HL-60 (cell line): Measurements from ENCODE around the gene FMNL2.

ENCODE experiments used
- GABPA ChIP-seq: IDR thresholded peaks from 2 replicates; pipeline ENCODE4 v1.6.1; 2012; ENCODE audit warnings: low read depth
- POLR2AphosphoS5 ChIP-seq: IDR thresholded peaks from 2 replicates; pipeline ENCODE4 v1.6.1; 2012; ENCODE audit warnings: low read depth
- SPI1 ChIP-seq: IDR thresholded peaks from 2 replicates; pipeline ENCODE4 v1.6.1; 2012; ENCODE audit warnings: low read depth, mild to moderate bottlenecking, borderline replicate concordance
- TF ChIP-seq, protein P1 (sequence below): IDR thresholded peaks from 2 replicates; pipeline ENCODE4 v1.6.1; 2012; ENCODE audit warnings: low read depth; ENCODE audit not compliant: insufficient replicate concordance

DNA sequence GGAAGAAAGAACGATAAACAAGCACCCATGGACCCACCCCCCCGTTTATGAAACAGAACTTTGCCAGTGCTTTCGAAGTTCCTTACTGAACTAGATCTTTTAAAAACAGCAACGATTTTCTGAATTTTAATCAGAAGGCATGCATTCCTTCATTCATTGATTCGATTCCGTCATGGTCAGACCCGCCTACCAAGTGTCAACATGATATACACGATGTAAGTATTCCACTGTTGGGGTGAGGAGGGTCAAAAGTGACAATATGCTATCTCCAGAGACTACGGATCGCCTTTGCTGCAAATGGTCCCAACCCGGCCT lies 316 bp upstream of the FMNL2 start:
- TF ChIP-seq, protein P1, sequence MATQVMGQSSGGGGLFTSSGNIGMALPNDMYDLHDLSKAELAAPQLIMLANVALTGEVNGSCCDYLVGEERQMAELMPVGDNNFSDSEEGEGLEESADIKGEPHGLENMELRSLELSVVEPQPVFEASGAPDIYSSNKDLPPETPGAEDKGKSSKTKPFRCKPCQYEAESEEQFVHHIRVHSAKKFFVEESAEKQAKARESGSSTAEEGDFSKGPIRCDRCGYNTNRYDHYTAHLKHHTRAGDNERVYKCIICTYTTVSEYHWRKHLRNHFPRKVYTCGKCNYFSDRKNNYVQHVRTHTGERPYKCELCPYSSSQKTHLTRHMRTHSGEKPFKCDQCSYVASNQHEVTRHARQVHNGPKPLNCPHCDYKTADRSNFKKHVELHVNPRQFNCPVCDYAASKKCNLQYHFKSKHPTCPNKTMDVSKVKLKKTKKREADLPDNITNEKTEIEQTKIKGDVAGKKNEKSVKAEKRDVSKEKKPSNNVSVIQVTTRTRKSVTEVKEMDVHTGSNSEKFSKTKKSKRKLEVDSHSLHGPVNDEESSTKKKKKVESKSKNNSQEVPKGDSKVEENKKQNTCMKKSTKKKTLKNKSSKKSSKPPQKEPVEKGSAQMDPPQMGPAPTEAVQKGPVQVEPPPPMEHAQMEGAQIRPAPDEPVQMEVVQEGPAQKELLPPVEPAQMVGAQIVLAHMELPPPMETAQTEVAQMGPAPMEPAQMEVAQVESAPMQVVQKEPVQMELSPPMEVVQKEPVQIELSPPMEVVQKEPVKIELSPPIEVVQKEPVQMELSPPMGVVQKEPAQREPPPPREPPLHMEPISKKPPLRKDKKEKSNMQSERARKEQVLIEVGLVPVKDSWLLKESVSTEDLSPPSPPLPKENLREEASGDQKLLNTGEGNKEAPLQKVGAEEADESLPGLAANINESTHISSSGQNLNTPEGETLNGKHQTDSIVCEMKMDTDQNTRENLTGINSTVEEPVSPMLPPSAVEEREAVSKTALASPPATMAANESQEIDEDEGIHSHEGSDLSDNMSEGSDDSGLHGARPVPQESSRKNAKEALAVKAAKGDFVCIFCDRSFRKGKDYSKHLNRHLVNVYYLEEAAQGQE: no peak
- TF ChIP-seq POLR2AphosphoS5 (no peak), SPI1 (no peak), GABPA (no peak)
